ENCODE data around the gene NPC1L1. TPM values are rescaled to one million over a fixed set of nuclear protein-coding genes. Genes with fewer than 3 reads are reported as not detected.

The NPC1L1 gene
- total and polyA plus RNA-seq, 10 of the 15 experiments (the other 5 are each of a cell fraction or from before 2014, with no cell fraction given) = 0.01 to 0.90 TPM; not detected in 8

GRCh38 chr7:44541876-44542610 lies 913 bp upstream of the NPC1L1 start:
- in situ Hi-C loops (cut with MboI) = no loop called here
- H2AFZ ChIP-seq (ENCODE audit: control insufficient read depth, low read depth, low read length) = no peak overlapping the region
- no peaks in the 10 kb centered on the region for H4K20me1 ChIP-seq (ENCODE audit: control insufficient read depth, insufficient read depth)
- ChIA-PET RAD21 (ENCODE audit: unreplicated experiment) (no interaction called here), CTCF (interaction anchor here (1.4 kb wide), 1 partner anchor 57 kb away, joined by 3 read pairs; no protein-coding TSS in a partner anchor), POLR2A (interaction anchor here (0.6 kb wide), 1 partner anchor 40 kb away, joined by 3 read pairs; no protein-coding TSS in a partner anchor), SMC1A (ENCODE audit: uncharacterized antibody, unreplicated experiment) (no interaction called here)
- no peak overlapping the region for H3K4me3 ChIP-seq
- H3K4me1 ChIP-seq (ENCODE audit: control insufficient read depth, insufficient read depth, low read length) = no peaks in the 10 kb centered on the region
- no TSS peak for BruUV-seq (replicated peaks)
- H3K9ac ChIP-seq (ENCODE audit: control insufficient read depth, insufficient read depth, low read length) = no peak overlapping the region
- intact Hi-C loops (cut with micrococcal nuclease; ENCODE audit: unreplicated experiment) = no loop called here
- no peaks in the 10 kb centered on the region; a peak in 1 of 4 replicates for H3K27me3 ChIP-seq (replicated peaks in 1 of 2; ENCODE audit: control insufficient read depth in 2 of 2, insufficient read depth in 2 of 2, low read length in 1 of 2)
- FAIRE-seq (no peak), DNase-seq (ENCODE audit: low read depth, low spot score) (no peak), ATAC-seq (no peak)
- no peak overlapping the region for H3K27ac ChIP-seq (ENCODE audit: control insufficient read depth, insufficient read depth)
- H3K9me3 ChIP-seq (replicated peaks; ENCODE audit: control insufficient read depth, insufficient read depth, low read length) = no peaks in the 10 kb centered on the region
- no peak overlapping the region for H3K4me2 ChIP-seq (ENCODE audit: control insufficient read depth, insufficient read depth)
- no peaks in the 10 kb centered on the region for H3K79me2 ChIP-seq (ENCODE audit: control insufficient read depth, insufficient read depth, low read length)
- no peak for TF ChIP-seq LARP7 (IDR thresholded peaks at IDR 0.05)
- TF ChIP-seq RB1 (IDR thresholded peaks at IDR 0.05; ENCODE audit: borderline replicate concordance) = no peak
- no peak for TF ChIP-seq USF2 (IDR thresholded peaks at IDR 0.05; ENCODE audit: borderline replicate concordance, low read depth, low read length)
- TF ChIP-seq MXI1 (IDR thresholded peaks at IDR 0.05; ENCODE audit: low read depth, low read length) = no peak
- no peak for TF ChIP-seq EZH2 (IDR thresholded peaks at IDR 0.05; ENCODE audit: borderline replicate concordance, control insufficient read depth, low read depth, low read length)
- TF ChIP-seq MTA2 (IDR thresholded peaks at IDR 0.05; ENCODE audit: low read depth) = no peak
- no peak for TF ChIP-seq ZSCAN29 (IDR thresholded peaks at IDR 0.05)
- no peak for TF ChIP-seq ZBTB4 (CRISPR knock-in tag; IDR thresholded peaks at IDR 0.05)
- 45% methylated on average over 6 of the region's 6 CpGs for WGBS (ENCODE audit: insufficient coverage, insufficient replicate concordance, low lambda C conversion rate, missing lambda C conversion rate)
- H3K36me3 ChIP-seq (ENCODE audit: control insufficient read depth in 2 of 2, insufficient read depth in 2 of 2, low read length in 1 of 2) = no peaks in the 10 kb centered on the region
